ENCODE results near the gene KRTAP10-3.

The KRTAP10-3 gene

DNA sequence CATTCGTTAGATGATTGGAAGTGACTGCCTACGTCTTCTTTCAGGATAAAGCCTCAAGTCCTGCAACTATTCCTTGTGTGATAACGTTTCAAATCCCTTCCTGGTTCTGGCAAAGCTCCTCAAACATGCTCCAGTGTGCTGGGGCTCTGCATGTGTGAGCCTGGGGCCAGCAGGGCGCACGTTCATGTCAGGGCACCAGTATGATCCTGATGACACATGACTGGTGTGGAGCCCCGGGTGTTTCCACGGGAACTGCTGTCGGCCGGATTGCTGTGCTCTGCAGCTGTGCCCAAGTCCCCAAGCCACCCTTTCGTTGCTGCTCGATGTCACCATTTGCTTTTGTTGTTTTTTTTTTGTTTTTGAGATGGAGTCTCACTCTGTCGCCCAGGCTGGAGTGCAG is 39.9 kb downstream of the KRTAP10-3 start:
- peaks cover 4% of the 10 kb centered on the region; the same call in 1 of the 2 replicates for H3K9me3 ChIP-seq (ENCODE audit: insufficient read depth, low read length)
- TF ChIP-seq, protein P1, sequence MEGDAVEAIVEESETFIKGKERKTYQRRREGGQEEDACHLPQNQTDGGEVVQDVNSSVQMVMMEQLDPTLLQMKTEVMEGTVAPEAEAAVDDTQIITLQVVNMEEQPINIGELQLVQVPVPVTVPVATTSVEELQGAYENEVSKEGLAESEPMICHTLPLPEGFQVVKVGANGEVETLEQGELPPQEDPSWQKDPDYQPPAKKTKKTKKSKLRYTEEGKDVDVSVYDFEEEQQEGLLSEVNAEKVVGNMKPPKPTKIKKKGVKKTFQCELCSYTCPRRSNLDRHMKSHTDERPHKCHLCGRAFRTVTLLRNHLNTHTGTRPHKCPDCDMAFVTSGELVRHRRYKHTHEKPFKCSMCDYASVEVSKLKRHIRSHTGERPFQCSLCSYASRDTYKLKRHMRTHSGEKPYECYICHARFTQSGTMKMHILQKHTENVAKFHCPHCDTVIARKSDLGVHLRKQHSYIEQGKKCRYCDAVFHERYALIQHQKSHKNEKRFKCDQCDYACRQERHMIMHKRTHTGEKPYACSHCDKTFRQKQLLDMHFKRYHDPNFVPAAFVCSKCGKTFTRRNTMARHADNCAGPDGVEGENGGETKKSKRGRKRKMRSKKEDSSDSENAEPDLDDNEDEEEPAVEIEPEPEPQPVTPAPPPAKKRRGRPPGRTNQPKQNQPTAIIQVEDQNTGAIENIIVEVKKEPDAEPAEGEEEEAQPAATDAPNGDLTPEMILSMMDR (IDR thresholded peaks at IDR 0.05; ENCODE audit: insufficient read depth, low read length, poor library complexity, severe bottlenecking), result no peak
- no peak for TF ChIP-seq EZH2phosphoT487 (conservative IDR thresholded peaks at IDR 0.05; ENCODE audit: low read length)
- no peak overlapping the region for H3K9ac ChIP-seq (ENCODE audit: low read length)
- no peaks in the 10 kb centered on the region for H3K27me3 ChIP-seq (ENCODE audit: low read length)
- no peak overlapping the region for H3K4me2 ChIP-seq (ENCODE audit: low read depth, low read length, poor library complexity, severe bottlenecking)
- no peak overlapping the region for H3K27ac ChIP-seq (ENCODE audit: low read depth, low read length)
- H3K4me3 ChIP-seq (ENCODE audit: insufficient read depth, low read length, poor library complexity, severe bottlenecking), result no peak overlapping the region
- H2AFZ ChIP-seq (ENCODE audit: low read depth, low read length, severe bottlenecking), result no peak overlapping the region
- H4K20me1 ChIP-seq (ENCODE audit: low read depth, low read length), result no peaks in the 10 kb centered on the region
- H3K36me3 ChIP-seq (ENCODE audit: low read length), result no peaks in the 10 kb centered on the region
- no peaks in the 10 kb centered on the region for H3K9me2 ChIP-seq (replicated peaks; ENCODE audit: insufficient read depth, low read length)
- H3K79me2 ChIP-seq (ENCODE audit: insufficient read depth, low read length), result no peaks in the 10 kb centered on the region
- H3F3A ChIP-seq (ENCODE audit: insufficient read depth), result no peaks in the 10 kb centered on the region

DNA sequence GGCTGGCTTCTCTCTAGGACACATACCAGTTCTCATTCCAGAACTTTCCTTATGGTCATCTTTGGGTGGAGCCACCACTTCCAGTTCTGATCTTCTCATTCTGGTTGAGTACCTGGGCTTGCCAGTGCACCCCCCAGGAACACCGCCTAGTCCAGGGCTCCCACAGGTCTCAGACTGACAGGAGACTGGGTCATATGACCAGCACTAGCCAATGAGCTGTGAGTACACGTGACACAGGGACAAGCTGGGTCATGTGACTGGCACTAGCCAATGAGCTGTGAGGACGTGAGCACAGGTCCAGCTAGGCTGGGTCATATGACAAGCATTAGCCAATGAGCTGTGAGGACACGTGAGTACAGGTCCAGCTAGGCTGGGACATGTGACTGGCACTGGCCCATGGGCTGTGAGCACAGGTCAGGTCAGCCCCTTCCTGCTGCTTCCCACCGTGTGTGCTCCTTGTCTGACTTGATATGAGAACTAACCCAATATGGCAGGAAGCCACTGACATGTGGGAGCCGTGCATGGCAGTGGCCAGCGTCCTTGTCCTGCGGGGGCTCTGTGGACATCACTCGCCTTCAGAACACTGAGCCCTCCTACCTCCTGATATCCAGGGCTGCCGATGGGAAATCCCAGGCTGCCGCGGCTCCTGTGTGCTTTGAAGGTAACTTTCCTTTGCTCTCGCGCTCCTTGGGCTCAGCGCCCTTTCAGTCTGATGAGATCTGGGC is 41.3 kb downstream of the KRTAP10-3 start:
- Histone ChIP-seq H3K4me3 (ENCODE audit: insufficient read depth, low read length, poor library complexity, severe bottlenecking) (no peak overlapping the region), H3K9me3 (ENCODE audit: insufficient read depth, low read length) (no peaks in the 10 kb centered on the region), H3K4me2 (ENCODE audit: low read depth, low read length, poor library complexity, severe bottlenecking) (no peak overlapping the region), H3K9ac (ENCODE audit: low read length) (no peak overlapping the region), H3K9me2 (replicated peaks; ENCODE audit: insufficient read depth, low read length) (no peaks in the 10 kb centered on the region), H3K36me3 (ENCODE audit: low read length) (no peaks in the 10 kb centered on the region), H3K27ac (ENCODE audit: low read depth, low read length) (no peak overlapping the region), H4K20me1 (ENCODE audit: low read depth, low read length) (no peaks in the 10 kb centered on the region), H2AFZ (ENCODE audit: low read depth, low read length, severe bottlenecking) (no peak overlapping the region), H3F3A (ENCODE audit: insufficient read depth) (no peaks in the 10 kb centered on the region), H3K79me2 (ENCODE audit: insufficient read depth, low read length) (no peaks in the 10 kb centered on the region), H3K27me3 (ENCODE audit: low read length) (no peaks in the 10 kb centered on the region)
- no peak for TF ChIP-seq EZH2phosphoT487 (conservative IDR thresholded peaks at IDR 0.05; ENCODE audit: low read length)
- TF ChIP-seq, protein P1 (IDR thresholded peaks at IDR 0.05; ENCODE audit: insufficient read depth, low read length, poor library complexity, severe bottlenecking), result no peak

- H3K9me2 ChIP-seq (replicated peaks; ENCODE audit: insufficient read depth, low read length), result no peaks in the 10 kb centered on the region
- no peak overlapping the region for H2AFZ ChIP-seq (ENCODE audit: low read depth, low read length, severe bottlenecking)
- no peaks in the 10 kb centered on the region for H3F3A ChIP-seq (ENCODE audit: insufficient read depth)
- H3K4me2 ChIP-seq (ENCODE audit: low read depth, low read length, poor library complexity, severe bottlenecking), result no peak overlapping the region
- TF ChIP-seq, protein P1 (IDR thresholded peaks at IDR 0.05; ENCODE audit: insufficient read depth, low read length, poor library complexity, severe bottlenecking), result no peak
- TF ChIP-seq EZH2phosphoT487 (conservative IDR thresholded peaks at IDR 0.05; ENCODE audit: low read length), result no peak
- H3K4me3 ChIP-seq (ENCODE audit: insufficient read depth, low read length, poor library complexity, severe bottlenecking), result no peak overlapping the region
- no peaks in the 10 kb centered on the region for H3K9me3 ChIP-seq (ENCODE audit: insufficient read depth, low read length)
- no peaks in the 10 kb centered on the region for H3K79me2 ChIP-seq (ENCODE audit: insufficient read depth, low read length)
- no peaks in the 10 kb centered on the region for H3K36me3 ChIP-seq (ENCODE audit: low read length)
- no peak overlapping the region for H3K27ac ChIP-seq (ENCODE audit: low read depth, low read length)
- no peaks in the 10 kb centered on the region for H3K27me3 ChIP-seq (ENCODE audit: low read length)
- H4K20me1 ChIP-seq (ENCODE audit: low read depth, low read length), result no peaks in the 10 kb centered on the region
- H3K9ac ChIP-seq (ENCODE audit: low read length), result no peak overlapping the region
Measured at GRCh38 chr21:44516828-44517174, 41.8 kb downstream of the KRTAP10-3 start.
